HG03378 (cell line): ENCODE data around the gene ACSF2.

Experiments used
- ATAC-seq: cut with Tn5 transposase; IDR thresholded peaks from one replicate; pipeline ENCODE4 v1.9.1; 2021; ENCODE audit warnings: mild to moderate bottlenecking, moderate library complexity; ENCODE audit not compliant: unreplicated experiment

ACSF2 gene

GRCh38 chr17:50495217-50495823, 69.3 kb downstream of the ACSF2 start:
- no peak for ATAC-seq

- ATAC-seq, result no peak
Measured at GRCh38 chr17:50495918-50496317, 69.9 kb downstream of the ACSF2 start.

GRCh38 chr17:50498021-50498874, 72.2 kb downstream of the ACSF2 start:
- no peak for ATAC-seq

GRCh38 chr17:50499270-50499669, 73.3 kb downstream of the ACSF2 start:
- no peak for ATAC-seq

- no peak for ATAC-seq
Measured at GRCh38 chr17:50499721-50500120, 73.7 kb downstream of the ACSF2 start.

- ATAC-seq, result no peak
Measured at GRCh38 chr17:50501054-50501453, 75.0 kb downstream of the ACSF2 start.

GRCh38 chr17:50502301-50502990, 76.4 kb downstream of the ACSF2 start:
- no peak for ATAC-seq

- ATAC-seq, result no peak
Measured at GRCh38 chr17:50505591-50506130, 79.6 kb downstream of the ACSF2 start.

GRCh38 chr17:50506298-50506697, 80.3 kb downstream of the ACSF2 start:
- no peak for ATAC-seq

GRCh38 chr17:50507871-50508572, 82.0 kb downstream of the ACSF2 start, which contains the start of gene MYCBPAP:
MYCBPAP (plus strand) TSS chr17:50508439; CDS start chr17:50508675, 236 bp downstream.
- ATAC-seq, result no peak

GRCh38 chr17:50508573-50509460, 82.8 kb downstream of the ACSF2 start:
- ATAC-seq, result no peak

- peak; percentile 83 for ATAC-seq
Measured at GRCh38 chr17:50511058-50511457, 85.0 kb downstream of the ACSF2 start.

- ATAC-seq, result no peak
Measured at GRCh38 chr17:50513495-50513894, 87.5 kb downstream of the ACSF2 start.

- no peak for ATAC-seq
Measured at GRCh38 chr17:50514388-50514787, 88.4 kb downstream of the ACSF2 start.

GRCh38 chr17:50514936-50515702, 89.1 kb downstream of the ACSF2 start:
- ATAC-seq, result no peak

- ATAC-seq, result no peak
Measured at GRCh38 chr17:50517011-50517410, 91.0 kb downstream of the ACSF2 start.

GRCh38 chr17:50517504-50518383, 91.7 kb downstream of the ACSF2 start:
- no peak for ATAC-seq

- no peak for ATAC-seq
Measured at GRCh38 chr17:50518384-50519023, 92.5 kb downstream of the ACSF2 start.
